ENCODE data around the gene CTIF.

DNA sequence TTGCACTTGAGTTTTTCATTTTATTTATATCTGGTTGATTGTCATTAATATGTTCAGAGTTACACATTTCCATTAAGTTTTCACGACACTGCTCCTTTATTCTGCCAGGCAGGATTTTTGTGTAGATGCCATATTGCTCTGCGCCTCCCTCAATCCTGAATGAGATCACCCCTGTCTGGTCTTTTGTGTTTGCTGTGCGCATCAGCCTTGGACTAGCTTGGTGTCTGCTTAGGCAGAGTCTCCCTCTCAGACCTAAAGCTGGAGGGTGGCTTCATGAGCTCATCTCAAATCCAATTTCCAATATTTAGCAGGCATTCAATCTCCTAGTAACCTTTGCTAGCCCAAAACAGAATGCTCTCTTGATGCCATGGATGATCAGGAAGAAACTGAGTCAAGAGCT lies 274.5 kb downstream of the CTIF start:
- TF ChIP-seq, protein P1, sequence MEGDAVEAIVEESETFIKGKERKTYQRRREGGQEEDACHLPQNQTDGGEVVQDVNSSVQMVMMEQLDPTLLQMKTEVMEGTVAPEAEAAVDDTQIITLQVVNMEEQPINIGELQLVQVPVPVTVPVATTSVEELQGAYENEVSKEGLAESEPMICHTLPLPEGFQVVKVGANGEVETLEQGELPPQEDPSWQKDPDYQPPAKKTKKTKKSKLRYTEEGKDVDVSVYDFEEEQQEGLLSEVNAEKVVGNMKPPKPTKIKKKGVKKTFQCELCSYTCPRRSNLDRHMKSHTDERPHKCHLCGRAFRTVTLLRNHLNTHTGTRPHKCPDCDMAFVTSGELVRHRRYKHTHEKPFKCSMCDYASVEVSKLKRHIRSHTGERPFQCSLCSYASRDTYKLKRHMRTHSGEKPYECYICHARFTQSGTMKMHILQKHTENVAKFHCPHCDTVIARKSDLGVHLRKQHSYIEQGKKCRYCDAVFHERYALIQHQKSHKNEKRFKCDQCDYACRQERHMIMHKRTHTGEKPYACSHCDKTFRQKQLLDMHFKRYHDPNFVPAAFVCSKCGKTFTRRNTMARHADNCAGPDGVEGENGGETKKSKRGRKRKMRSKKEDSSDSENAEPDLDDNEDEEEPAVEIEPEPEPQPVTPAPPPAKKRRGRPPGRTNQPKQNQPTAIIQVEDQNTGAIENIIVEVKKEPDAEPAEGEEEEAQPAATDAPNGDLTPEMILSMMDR (IDR thresholded peaks at IDR 0.05), result no peak
- TF ChIP-seq POLR2A (IDR thresholded peaks at IDR 0.05) (no peak), POLR2AphosphoS5 (IDR thresholded peaks at IDR 0.05; ENCODE audit: insufficient read depth in 1 of 2, low read depth in 1 of 2) (no peak)
